Gastroesophageal sphincter (tissue), 4 donors: ENCODE results near the gene C3. TPM values are rescaled to one million over a fixed set of nuclear protein-coding genes. Genes with fewer than 3 reads are reported as not detected.

Experiments
- ATAC-seq: fragments of 150-250 bp; one replicate; pipeline ENCODE4 v1.9.1; 2016; ENCODE audit warnings: mild to moderate bottlenecking, moderate library complexity
- H3K27ac ChIP-seq, 4 donors: fragments of 200-600 bp; sonication (generic) in 3 of 4; 1 replicate in 3 of 4; 2 replicates in 1 of 4; pipeline ENCODE4 v1.5.1; 2016 to 2019
- H3K27me3 ChIP-seq: fragments of 200-600 bp; sonication (generic); one replicate; pipeline ENCODE4 v1.5.1; 2019
- H3K36me3 ChIP-seq, 2 donors: fragments of 200-600 bp; sonication (generic); one replicate each; pipeline ENCODE4 v1.5.1; 2019; ENCODE audit warnings: control low read depth in 1 of 2
- H3K4me1 ChIP-seq, 3 donors: fragments of 200-600 bp; sonication (generic); 1 replicate in 2 of 3; 2 replicates in 1 of 3; pipeline ENCODE4 v1.5.1; 2016 to 2019; ENCODE audit warnings: control low read depth in 2 of 3
- H3K4me3 ChIP-seq, 2 donors: fragments of 200-600 bp; sonication (generic); one replicate each; pipeline ENCODE4 v1.5.1; 2019; ENCODE audit warnings: mild to moderate bottlenecking in 1 of 2, moderate library complexity in 1 of 2
- H3K9me3 ChIP-seq, 3 donors: fragments of 200-600 bp; sonication (generic); one replicate each; pipeline ENCODE4 v1.5.1; 2017 to 2019; ENCODE audit warnings: control low read depth in 2 of 3
- EP300 ChIP-seq: sonication (generic); formaldehyde crosslinking; IDR thresholded peaks from one replicate; pipeline ENCODE4 v1.6.1; 2017; ENCODE audit warnings: antibody characterized with exemption, mild to moderate bottlenecking
- POLR2A ChIP-seq, 2 donors: fragments of 450-650 bp; IDR thresholded peaks; one replicate each; pipeline ENCODE4 v1.6.1; 2017; ENCODE audit warnings: antibody characterized with exemption in 2 of 2, mild to moderate bottlenecking in 2 of 2, moderate library complexity in 1 of 2
- POLR2AphosphoS5 ChIP-seq: sonication (generic); formaldehyde crosslinking; IDR thresholded peaks from one replicate; pipeline ENCODE4 v1.6.1; 2017; ENCODE audit warnings: antibody characterized with exemption
- WGBS, 2 donors: methylation state at CpG; one replicate each; pipeline ENCODE4 v1.1.5; 2018; ENCODE audit warnings: low coverage in 1 of 2; 5-methylcytosine and 5-hydroxymethylcytosine counted together
- total RNA-seq, 4 donors: library from RNA; depleted of rRNA; stranded (reverse); fragments of >200 nt; gene quantifications; one replicate each; pipeline ENCODE4 v1.1.0, GENCODE V29; 2016
- TF ChIP-seq, protein P1 (sequence below), 4 experiments: fragments of 200-600 bp in 2 of 4; fragments of 450-650 bp in 2 of 4; sonication (generic) in 1 of 4; IDR thresholded peaks; one replicate each; pipeline ENCODE4 v1.5.1; 2017 to 2019; ENCODE audit warnings: antibody characterized with exemption in 4 of 4, mild to moderate bottlenecking in 2 of 4, moderate library complexity in 2 of 4

Gene C3
- total RNA-seq, 4 donors from 2014 or later: 246 to 757 (median 594) TPM

DNA sequence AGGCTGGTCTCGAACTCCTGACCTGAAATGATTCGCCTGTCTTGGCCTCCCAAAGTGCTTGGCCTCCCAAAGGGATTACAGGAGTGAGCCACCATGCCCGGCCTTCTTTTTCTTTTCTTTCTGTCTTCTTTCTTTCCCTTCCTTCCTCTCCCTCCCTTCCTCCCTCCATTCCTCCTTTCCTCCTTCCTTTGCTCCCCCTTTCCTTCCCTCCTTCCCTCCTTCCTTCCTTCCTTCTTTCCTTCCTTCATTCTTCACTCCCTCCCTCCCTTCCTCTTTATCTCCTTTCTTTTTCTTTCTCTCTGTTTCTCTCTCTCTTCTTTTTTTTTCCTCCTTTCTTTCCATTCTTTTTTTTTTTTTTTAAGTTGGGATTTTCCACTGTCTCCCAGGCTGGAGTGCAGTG, 12.1 kb downstream of the C3 start:
- no peak overlapping the region for H3K4me3 ChIP-seq
- WGBS, 2 donors: 33 to 79% methylated on average over 1 to 3 of the region's 3 CpGs
- H3K27ac ChIP-seq: no peak overlapping the region
- H3K4me1 ChIP-seq: peaks cover 0 to 10% (median 0%) of the 10 kb centered on the region in 3 donors
- no peaks in the 10 kb centered on the region for H3K9me3 ChIP-seq
- H3K36me3 ChIP-seq: peaks cover 0 to 9% of the 10 kb centered on the region in 2 donors
- peaks cover 70% of the 10 kb centered on the region for H3K27me3 ChIP-seq
- ATAC-seq: no peak
- TF ChIP-seq POLR2AphosphoS5 (no peak), EP300 (no peak), POLR2A (IDR thresholded peaks at IDR 0.05) (no peak)
- TF ChIP-seq, protein P1, sequence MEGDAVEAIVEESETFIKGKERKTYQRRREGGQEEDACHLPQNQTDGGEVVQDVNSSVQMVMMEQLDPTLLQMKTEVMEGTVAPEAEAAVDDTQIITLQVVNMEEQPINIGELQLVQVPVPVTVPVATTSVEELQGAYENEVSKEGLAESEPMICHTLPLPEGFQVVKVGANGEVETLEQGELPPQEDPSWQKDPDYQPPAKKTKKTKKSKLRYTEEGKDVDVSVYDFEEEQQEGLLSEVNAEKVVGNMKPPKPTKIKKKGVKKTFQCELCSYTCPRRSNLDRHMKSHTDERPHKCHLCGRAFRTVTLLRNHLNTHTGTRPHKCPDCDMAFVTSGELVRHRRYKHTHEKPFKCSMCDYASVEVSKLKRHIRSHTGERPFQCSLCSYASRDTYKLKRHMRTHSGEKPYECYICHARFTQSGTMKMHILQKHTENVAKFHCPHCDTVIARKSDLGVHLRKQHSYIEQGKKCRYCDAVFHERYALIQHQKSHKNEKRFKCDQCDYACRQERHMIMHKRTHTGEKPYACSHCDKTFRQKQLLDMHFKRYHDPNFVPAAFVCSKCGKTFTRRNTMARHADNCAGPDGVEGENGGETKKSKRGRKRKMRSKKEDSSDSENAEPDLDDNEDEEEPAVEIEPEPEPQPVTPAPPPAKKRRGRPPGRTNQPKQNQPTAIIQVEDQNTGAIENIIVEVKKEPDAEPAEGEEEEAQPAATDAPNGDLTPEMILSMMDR (IDR thresholded peaks at IDR 0.05): no peak

DNA sequence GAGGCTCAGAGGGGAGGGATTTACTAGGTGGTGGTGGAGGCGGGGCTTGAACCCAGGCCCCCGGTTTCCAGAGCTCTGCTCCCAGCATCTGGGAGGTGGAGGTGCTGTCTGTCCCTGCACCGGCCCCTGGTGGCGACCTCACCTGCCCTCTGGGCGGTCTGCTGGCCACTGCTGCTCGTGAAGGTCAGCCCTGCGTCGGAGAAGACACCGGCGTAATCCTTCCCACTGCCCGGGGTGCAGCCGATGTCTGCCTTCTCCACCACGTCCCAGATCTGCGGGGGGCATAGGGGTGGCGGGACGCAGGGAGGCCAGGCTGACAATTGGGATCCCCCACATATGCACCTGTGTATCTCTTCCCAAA, 12.8 kb downstream of the C3 start:
- Histone ChIP-seq H3K27me3 (peaks cover 70% of the 10 kb centered on the region), H3K4me3 (no peak overlapping the region), H3K36me3 (peaks cover 0 to 9% of the 10 kb centered on the region in 2 donors), H3K4me1 (peaks cover 0 to 10% (median 0%) of the 10 kb centered on the region in 3 donors), H3K27ac (no peak overlapping the region), H3K9me3 (no peaks in the 10 kb centered on the region)
- 50 to 77% methylated on average over 4 to 6 of the region's 16 CpGs for WGBS, 2 donors
- no peak for ATAC-seq
- TF ChIP-seq, protein P1 (IDR thresholded peaks at IDR 0.05): no peak
- no peak for TF ChIP-seq POLR2A (IDR thresholded peaks at IDR 0.05)
- no peak for TF ChIP-seq POLR2AphosphoS5
- TF ChIP-seq EP300: no peak

DNA sequence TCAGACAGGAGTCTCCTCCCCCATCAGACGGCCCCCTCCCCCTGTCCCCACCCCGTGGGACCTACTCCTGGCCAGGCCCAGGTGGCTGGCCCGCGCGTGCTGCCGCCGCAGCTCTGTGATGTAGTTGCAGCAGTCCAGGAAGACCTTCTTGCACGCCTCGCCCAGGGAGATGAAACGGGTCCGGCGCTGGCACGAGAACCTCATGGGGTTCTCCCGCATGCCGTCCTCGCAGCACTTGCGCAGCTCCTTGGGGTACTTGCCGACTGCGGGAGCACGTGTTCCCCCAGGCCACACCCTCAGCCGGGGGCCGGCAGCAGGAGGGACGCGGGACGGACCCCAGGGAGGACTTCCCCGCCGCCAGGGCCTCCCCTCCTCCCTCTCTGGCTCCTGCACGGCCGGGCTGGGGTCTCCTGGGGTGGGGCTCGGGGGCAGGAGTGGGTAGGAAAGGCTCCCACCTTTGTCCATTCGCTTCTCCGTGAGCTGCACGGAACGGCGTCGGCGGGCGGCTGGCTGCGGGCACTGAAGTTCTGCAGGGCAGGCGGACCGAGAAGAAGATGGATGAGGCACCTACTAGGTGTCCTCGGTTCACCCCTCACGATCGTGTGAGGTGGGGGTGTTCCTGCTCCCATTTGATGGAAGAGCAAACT, 13.3 kb downstream of the C3 start:
- no peak for ATAC-seq
- no peak overlapping the region for H3K4me3 ChIP-seq
- no peak overlapping the region for H3K27ac ChIP-seq
- peaks cover 0 to 10% of the 10 kb centered on the region in 2 donors for H3K36me3 ChIP-seq
- H3K27me3 ChIP-seq: peaks cover 70% of the 10 kb centered on the region
- H3K9me3 ChIP-seq: no peaks in the 10 kb centered on the region
- 84% methylated on average over 12 of the region's 44 CpGs; no CpG with 5 or more reads in 1 of the 2 donors for WGBS, 2 donors
- peaks cover 0 to 10% (median 0%) of the 10 kb centered on the region in 3 donors for H3K4me1 ChIP-seq
- TF ChIP-seq, protein P1 (IDR thresholded peaks at IDR 0.05): no peak
- TF ChIP-seq EP300: no peak
- TF ChIP-seq POLR2A (IDR thresholded peaks at IDR 0.05): no peak
- TF ChIP-seq POLR2AphosphoS5: no peak

DNA sequence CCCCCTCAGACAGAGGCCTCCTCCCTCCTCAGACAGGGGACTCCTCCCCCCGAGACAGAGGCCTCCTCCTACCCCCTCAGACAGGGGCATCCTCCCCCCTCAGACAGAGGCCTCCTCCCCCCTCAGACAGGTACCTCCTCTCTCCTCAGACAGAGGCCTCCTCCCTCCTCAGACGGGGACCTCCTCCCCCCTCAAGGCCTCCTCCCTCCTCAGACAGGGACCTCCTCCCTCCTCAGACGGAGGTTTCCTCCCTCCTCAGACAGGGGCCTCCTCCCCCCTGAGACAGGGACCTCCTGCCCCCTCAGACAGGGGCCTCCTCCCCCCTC, 13.9 kb downstream of the C3 start:
- Histone ChIP-seq H3K4me1 (peaks cover 0 to 10% (median 0%) of the 10 kb centered on the region in 3 donors), H3K27me3 (peaks cover 70% of the 10 kb centered on the region), H3K9me3 (no peaks in the 10 kb centered on the region), H3K4me3 (no peak overlapping the region), H3K27ac (no peak overlapping the region), H3K36me3 (peaks cover 0 to 13% of the 10 kb centered on the region in 2 donors)
- no peak for ATAC-seq
- TF ChIP-seq EP300 (no peak), POLR2AphosphoS5 (no peak), POLR2A (IDR thresholded peaks at IDR 0.05) (no peak)
- TF ChIP-seq, protein P1 (IDR thresholded peaks at IDR 0.05): no peak
- WGBS, 2 donors: no CpG with 5 or more reads among the region's 3 CpGs

DNA sequence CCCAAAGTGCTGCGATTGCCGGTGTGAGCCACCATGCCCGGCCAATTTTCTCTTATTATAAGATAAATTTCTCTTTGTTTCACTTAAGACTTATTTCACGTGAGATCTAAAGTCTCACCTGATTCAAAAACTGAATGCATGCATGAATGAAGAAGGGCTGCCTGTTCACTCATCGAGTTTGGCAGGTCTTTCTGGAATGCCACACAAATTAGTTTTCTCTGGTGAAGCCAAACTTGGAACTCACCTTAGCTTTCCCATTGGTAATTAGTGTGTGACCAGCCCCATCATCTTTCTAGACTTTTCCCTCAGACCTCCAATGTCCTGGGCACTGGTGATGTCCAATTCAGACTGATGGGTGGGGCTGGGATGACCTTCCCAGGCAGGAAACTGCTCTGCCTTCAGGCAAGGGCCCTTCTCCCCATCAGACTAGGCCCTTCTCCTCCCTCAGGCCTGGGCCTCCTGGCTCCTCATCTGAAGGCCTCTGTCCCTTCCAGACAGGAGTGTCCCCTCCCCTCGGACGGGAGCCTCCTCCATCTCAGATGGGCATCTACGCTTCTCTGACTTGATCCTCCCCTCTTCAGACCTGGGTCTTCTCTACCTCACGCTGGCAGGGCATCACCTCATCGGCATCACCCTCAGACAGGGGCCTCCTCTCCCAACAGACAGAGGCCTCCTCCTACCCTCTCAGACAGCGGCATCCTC, 14.4 kb downstream of the C3 start:
- TF ChIP-seq POLR2AphosphoS5 (no peak), POLR2A (IDR thresholded peaks at IDR 0.05) (no peak), EP300 (no peak)
- TF ChIP-seq, protein P1 (IDR thresholded peaks at IDR 0.05): no peak
- WGBS, 2 donors: 60 to 79% methylated on average over 1 to 10 of the region's 11 CpGs
- H3K4me3 ChIP-seq: no peak overlapping the region
- H3K27me3 ChIP-seq: peaks cover 65% of the 10 kb centered on the region
- H3K4me1 ChIP-seq: peaks cover 0 to 10% (median 0%) of the 10 kb centered on the region in 3 donors
- H3K9me3 ChIP-seq: no peaks in the 10 kb centered on the region
- peaks cover 0 to 13% of the 10 kb centered on the region in 2 donors for H3K36me3 ChIP-seq
- no peak for ATAC-seq
- H3K27ac ChIP-seq: no peak overlapping the region
